Astrocyte (in vitro differentiated cells and primary cell): ENCODE data around the gene BTBD2.

Experiments
- EZH2 ChIP-seq: IDR thresholded peaks from 2 replicates; pipeline ENCODE4 v1.6.1; 2012; ENCODE audit warnings: mild to moderate bottlenecking, low read length, inconsistent platforms; ENCODE audit not compliant: insufficient read depth
- TF ChIP-seq, protein P1 (sequence below): IDR thresholded peaks from 2 replicates; pipeline ENCODE4 v1.5.1; 2011; ENCODE audit warnings: low read depth, mild to moderate bottlenecking, inconsistent platforms, low read length, moderate library complexity; ENCODE audit not compliant: insufficient read depth

GRCh38 chr19:1956122-1956494 is 59.4 kb downstream of the BTBD2 start:
- TF ChIP-seq, protein P1, sequence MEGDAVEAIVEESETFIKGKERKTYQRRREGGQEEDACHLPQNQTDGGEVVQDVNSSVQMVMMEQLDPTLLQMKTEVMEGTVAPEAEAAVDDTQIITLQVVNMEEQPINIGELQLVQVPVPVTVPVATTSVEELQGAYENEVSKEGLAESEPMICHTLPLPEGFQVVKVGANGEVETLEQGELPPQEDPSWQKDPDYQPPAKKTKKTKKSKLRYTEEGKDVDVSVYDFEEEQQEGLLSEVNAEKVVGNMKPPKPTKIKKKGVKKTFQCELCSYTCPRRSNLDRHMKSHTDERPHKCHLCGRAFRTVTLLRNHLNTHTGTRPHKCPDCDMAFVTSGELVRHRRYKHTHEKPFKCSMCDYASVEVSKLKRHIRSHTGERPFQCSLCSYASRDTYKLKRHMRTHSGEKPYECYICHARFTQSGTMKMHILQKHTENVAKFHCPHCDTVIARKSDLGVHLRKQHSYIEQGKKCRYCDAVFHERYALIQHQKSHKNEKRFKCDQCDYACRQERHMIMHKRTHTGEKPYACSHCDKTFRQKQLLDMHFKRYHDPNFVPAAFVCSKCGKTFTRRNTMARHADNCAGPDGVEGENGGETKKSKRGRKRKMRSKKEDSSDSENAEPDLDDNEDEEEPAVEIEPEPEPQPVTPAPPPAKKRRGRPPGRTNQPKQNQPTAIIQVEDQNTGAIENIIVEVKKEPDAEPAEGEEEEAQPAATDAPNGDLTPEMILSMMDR: no peak
- no peak for TF ChIP-seq EZH2
